ENCODE data around the gene NAT10.

The NAT10 gene

DNA sequence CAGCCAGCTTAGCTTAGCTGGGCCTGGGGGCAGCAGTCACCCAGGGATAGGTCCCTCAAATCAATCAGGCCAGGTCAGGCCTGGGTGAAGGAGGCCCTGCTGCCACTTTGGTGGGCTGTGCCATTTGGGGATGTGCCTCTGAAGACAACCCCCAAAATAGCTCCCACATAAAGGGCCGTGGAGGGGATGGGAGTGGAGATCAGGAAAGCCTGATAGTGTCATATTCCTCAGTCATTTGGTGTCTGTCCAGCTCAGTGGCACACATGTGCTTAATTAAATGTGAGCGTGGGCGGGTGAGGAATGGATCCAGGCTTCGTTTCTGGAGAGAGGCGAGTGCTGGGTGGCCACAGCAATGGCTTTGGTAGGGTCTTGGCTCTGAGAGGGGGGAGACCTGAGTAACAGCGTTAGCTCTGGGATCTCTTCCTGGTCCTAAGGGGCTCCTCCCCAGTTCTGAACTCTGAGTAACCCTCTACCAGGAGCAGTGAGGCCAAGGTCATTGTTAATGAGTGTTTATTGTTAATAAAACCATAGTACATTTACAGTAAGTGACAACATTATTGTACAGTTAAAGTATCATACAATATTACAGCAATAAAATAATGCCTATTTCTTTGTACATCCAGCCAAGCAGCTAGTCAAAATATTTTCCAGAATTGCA is 45.2 kb downstream of the NAT10 start:
- DNase-seq: no peak

GRCh38 chr11:34151166-34151565 is 45.7 kb downstream of the NAT10 start:
- no peak for DNase-seq

DNA sequence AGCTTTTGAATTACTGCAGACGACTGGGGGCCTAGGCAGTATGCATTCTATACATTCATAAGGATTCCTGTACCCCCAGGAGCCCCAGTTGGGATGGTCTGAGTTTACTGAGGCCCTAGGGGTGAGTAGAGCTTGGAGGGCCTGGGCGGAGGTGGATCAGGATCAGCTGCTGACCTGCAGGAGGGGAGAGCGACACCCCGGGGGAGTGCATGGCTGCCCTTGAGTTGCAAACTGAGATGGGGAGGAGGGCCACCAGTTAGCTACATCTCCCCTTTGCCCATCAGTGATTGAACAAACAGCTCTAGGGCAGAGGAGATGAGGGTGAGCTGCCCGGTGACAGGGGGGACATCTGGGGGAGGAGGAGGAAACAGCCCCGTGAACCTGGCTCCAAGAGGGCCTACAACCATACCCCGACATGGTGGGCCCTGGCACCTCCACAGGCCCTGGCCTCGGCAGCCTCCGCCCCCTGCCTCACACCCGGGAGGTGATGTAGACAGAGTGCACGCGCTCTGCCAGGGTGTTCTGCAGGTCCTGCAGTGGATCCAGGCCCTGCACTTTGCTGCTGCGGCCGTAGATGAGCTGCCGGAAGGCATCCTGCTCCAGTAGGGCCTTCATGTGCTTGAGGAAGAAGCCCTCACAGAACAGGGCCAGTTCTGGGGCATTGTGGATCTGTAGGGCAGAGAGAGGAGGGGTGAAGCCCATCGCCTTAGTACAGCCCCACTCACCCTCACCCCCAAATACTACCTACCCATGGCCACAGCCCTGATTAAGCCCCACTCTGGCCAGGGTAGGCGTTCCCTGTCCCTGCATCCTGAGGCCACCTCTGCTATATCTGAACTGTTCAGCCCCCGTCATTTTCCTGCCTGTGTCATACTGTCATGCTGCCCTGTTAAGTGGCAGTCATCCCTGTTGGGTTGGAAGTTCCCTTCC is 46.8 kb downstream of the NAT10 start:
- DNase-seq: no peak

- DNase-seq: peak; percentile 45 to 63
Measured at GRCh38 chr11:34154059-34154875, 48.8 kb downstream of the NAT10 start.

DNA sequence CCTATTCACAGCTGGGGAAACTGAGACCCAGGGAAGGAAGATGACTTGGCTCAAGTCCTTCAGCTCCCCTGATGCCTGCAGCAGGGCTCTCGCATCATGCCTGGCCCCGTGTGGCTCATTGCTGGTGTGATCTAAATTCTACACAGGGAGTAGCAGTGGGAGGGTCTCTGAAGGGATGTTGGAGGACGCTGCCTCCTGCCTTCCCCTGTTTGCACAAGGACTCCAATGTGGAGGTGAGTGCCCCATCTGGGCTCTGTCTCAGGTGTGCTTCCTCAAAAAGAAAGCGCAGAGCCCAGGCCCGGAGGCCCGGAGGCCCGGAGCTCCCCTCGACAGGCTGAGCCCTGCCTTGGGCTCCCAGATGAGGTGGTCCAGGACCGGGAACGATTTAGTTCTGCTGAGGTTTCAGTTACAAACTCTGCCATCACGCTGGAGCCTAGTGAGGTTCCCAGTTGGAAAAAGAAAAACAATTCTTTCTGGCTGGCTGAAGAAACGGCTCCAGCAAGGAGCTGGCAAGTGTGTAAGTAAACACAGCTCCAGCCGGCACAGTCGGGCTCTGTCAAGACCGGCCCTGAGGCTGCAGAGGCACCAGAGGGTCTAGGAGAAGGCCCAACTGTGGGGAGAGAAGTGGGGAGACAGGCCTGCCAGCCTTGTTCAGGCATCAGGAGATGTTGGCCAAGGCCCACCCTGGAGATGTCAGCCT is 49.8 kb downstream of the NAT10 start:
- DNase-seq: no peak

GRCh38 chr11:34155757-34156062 is 50.3 kb downstream of the NAT10 start:
- DNase-seq: no peak

DNA sequence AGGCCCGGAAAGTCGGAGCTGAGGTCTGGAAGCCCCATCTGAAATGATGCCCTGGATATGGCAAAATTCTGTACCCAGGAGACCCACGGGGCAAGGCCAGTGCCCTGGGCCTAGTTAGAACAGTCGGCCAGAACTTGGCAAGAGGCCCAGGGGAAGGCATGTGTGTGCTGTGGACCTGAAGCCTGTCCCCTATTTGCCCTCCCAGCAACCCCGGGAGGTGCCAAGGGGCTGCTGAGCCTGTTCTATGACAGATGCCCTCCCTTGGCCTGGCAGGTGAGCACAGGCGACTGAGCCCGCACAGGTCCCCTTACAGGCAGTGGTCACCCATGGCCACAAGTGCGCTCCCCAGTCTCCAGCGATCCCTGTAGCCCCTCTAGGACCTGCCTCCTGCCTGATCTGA is 51.7 kb downstream of the NAT10 start:
- no peak for DNase-seq

GRCh38 chr11:34158661-34159060 is 53.2 kb downstream of the NAT10 start:
- DNase-seq: peak in 1 of 2 donors; percentile 14

DNA sequence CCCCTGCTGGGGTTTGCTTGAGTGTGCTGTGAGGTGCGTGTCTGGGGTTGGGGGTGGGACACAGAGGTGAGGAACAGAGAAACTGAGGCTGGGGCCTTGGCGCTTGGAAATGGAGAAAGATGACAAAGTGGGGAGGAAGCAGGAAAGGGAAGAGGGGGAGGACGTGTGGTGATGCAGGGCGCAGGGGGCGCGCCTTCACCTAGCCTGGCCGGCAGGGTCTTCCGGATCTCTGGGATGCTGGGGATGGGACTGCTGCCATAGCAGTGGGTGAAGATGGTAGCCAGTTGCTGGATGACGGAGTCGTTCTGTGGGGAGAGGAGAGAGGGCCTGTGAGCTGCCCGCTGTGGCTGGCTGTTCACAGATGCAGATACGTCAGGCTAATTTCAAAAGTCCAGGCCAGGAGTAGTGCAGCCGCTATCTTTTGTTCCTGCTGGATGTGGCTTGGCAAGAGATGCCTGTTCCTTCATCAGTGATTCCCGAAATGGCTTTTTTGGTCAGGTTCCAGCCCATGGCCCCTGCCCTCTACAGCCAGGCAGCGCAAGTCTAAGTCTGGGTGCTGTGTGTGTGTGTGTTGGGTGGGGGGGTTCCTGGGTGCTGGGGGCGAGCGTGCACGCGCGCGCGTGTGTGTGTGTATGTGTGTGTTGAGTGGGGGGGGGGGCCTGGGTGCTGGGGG is 54.8 kb downstream of the NAT10 start:
- no peak for DNase-seq

GRCh38 chr11:34160791-34161190 is 55.4 kb downstream of the NAT10 start:
- DNase-seq: no peak

DNA sequence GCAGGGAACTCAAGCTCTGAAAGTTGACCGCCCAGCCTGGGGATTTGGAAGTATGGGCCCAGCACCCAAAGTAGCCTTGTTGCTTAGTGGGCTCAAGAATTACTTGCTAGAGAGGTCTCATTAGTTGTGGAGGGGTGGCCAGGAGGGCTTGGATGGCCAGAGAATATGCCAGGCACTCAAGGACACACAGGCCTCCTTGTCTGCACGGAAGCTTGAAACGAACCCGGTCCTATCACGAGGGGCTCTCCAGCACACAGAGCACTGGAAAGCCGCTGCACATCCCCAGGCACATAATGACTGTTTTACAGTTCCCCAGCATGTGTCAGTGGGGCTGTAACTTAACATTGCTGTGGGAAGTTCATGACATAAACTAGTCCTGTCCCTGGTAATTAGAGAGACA is 55.9 kb downstream of the NAT10 start:
- no peak for DNase-seq

- DNase-seq: no peak
Measured at GRCh38 chr11:34161812-34162492, 56.5 kb downstream of the NAT10 start.

- no peak for DNase-seq
Measured at GRCh38 chr11:34162493-34162820, 57.0 kb downstream of the NAT10 start.

DNA sequence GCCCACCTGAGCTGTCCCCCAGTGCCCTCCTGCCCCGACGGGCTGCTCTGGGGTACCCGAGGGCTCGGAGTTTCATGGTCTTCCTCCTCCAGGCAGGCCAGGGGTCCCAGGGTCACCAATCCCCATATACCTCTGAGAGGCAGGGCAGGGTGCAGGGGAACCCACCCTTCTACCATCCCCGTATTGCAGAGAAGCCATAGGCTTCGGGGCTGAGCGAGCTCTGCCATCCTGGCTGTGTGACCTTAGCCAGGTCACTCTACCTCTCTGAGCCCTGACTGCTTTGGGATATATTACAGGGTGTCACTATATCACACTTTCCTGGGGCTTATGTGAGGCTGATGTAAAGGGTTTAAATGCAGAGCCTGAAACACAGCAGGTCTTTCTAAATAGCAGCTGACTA is 57.4 kb downstream of the NAT10 start:
- DNase-seq: no peak

DNA sequence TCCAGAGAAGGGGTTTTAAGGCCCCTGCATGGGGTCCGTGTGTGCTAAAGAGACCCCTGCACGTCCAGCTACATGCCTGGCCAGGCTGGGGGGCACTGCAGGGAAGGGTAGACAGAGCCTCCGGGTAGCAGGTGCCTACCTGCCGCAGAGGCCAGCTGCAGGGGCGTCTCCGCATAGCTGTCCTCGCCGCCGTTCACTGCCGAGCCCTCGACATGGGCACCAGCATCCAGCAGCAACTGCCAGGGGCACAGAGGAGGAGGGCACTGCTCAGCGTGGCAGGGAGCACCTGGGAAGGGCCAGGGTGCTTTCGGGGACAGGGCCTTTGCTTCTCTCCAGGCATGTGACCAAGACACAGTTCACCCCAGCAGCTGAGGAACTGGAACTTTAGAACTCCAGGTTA is 59.7 kb downstream of the NAT10 start:
- DNase-seq: no peak

DNA sequence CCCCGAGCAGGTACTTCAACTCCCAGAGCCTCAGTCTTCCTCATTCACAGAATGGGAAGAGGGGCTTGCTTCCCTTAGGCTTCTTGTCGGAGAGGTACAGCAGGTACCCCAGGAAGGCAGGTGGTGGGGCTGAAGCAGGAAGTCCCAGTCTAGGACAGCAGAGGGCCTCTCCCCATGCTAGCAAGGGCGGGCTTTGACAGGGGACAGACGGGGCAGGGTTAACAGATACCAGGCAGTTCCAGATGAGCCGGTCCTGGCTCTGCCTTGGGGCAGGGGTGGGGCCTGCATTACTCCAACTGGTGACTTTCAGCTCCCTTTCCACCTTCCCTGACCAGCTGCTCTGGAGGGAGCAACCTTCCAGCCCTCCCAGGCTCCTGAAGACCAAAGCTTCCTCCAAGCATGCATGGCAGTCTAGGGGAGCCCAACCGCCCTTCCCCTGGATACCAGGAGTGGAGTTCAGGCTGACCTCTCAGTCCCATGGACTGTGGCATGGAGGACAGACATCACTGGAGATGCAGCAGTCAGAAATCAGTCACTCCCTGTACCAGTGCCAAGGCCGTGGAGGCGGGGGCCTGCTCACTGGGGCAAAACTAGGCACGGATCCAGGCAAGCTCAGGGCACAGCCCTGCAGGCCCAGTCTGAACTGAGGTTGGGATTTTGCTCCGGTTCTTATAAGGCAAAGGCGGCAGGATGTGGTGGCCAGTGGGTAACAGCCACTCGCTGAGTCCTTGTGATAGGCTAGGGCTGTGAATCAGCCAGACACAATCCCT is 60.5 kb downstream of the NAT10 start:
- no peak for DNase-seq

DNA sequence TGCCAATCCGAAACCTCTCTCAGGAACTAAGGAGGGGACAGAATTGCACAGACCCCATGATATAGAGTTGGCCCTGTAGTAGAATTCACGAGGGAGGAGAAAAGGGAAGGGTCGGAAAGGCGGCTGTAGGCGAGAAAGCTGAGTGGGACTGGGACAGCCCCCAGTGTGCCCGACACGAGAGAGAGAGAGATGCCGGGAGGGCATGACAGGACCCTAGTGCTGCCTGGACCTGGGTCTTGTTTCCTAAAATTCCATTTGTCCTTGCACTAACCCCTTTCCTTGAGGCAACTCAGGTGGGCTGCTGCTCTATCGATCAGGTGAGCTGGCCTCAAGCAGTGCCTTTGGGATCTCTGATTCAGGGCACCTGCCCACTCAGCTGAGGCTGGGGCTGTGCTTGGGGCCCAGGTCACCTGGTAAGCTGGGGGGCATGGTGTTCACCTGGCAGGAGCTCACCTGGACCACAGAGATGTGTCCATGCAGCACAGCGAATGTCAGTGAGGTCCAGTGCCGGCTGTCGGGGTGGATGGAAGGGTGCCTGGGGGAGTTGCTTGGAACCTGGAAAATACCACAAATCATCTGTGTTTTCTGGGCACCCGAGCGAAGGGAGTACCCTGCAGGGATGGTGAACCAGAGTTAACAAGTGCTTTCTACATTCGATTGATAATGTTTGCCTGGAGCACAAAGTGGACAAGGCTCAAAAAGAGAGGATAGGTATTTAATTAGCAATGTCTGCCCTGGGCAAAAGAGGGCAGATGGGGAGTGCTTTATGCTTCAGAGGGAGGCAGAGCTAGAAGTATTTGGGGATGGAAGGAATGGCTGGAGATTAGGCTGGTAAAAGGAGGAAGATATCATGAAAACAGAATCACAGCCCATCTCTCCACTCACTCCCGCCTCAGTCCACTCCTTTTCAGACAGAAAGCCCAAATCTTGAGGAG is 61.6 kb downstream of the NAT10 start:
- DNase-seq: no peak

- DNase-seq: no peak
Measured at GRCh38 chr11:34167961-34168360, 62.5 kb downstream of the NAT10 start.

DNA sequence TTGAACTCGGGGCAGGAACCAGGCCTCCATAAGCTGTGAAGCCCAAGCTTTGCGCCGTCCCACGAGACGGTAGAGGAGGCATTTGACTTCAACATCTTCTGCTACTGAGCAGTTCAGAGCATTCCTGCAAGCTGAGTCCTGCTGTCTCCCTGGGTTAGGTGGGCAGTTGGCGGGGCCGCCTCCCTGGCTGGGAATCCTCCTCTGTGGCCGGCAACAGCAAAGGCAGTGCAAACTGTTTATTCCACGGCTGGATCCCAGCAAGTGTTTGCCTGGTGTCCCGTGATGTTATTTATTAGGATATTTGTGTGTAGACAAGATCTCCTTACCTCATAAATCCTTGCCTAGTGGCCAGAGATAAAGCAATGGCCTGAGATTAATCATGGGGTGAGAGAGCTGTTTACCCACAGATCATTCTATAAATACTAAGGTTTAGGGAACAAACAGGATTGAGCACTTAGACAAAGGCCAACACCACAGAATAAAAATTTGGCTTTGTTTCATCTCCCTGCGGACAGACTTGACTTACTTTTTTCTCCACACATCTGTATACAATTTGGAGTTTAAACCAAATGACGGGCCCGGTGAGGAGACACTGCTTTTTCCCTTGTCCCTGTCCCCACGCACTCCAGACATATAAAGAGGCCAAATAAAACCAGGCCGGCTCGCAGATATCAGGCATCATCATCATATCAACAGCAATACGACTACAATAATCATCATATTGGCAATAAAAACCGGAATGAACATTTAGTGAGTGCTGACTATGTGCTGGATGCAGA is 63.4 kb downstream of the NAT10 start:
- no peak for DNase-seq

Measured in inflammatory macrophage (primary cell).